Measurements from ENCODE around the gene ANKRD39. TPM values are rescaled to one million over a fixed set of nuclear protein-coding genes. Genes with fewer than 3 reads are reported as not detected.

Gene ANKRD39
- total and polyA plus RNA-seq, 9 of the 15 experiments (the other 6 are each of a cell fraction or from before 2014, with no cell fraction given) = 8.2 to 33.1 (median 23.8) TPM

- TF ChIP-seq UBTF (IDR thresholded peaks at IDR 0.05; ENCODE audit: borderline replicate concordance in 1 of 2, low read depth in 2 of 2, low read length in 2 of 2) (no peak), RBM17 (IDR thresholded peaks at IDR 0.05; ENCODE audit: borderline replicate concordance, low read depth, low read length) (no peak), ZNF77 (CRISPR knock-in tag; IDR thresholded peaks at IDR 0.05) (no peak), TBP (optimal IDR thresholded peaks at IDR 0.05; ENCODE audit: low read depth, low read length) (no peak), ZNF274 (IDR thresholded peaks at IDR 0.05; ENCODE audit: borderline replicate concordance, low read depth, low read length) (no peak), SAP30 (IDR thresholded peaks at IDR 0.05; ENCODE audit: borderline replicate concordance, insufficient read depth, low read depth, low read length, poor library complexity, severe bottlenecking) (no peak), SMARCA5 (IDR thresholded peaks at IDR 0.05) (no peak), GTF3C2 (IDR thresholded peaks at IDR 0.05; ENCODE audit: borderline replicate concordance, extremely low read depth, insufficient read length) (no peak), SREBF2 (CRISPR knock-in tag; IDR thresholded peaks at IDR 0.05) (no peak), SP1 (CRISPR knock-in tag; IDR thresholded peaks at IDR 0.05) (no peak; the same call in 1 of the 2 replicates), MEF2D (tag; conservative IDR thresholded peaks at IDR 0.05; ENCODE audit: low read depth) (no peak), POLR2A (conservative IDR thresholded peaks at IDR 0.05) (no peak), ZFP36 (IDR thresholded peaks at IDR 0.05; ENCODE audit: low read depth, low read length, partially characterized antibody) (no peak), NFYB (IDR thresholded peaks at IDR 0.05; ENCODE audit: extremely low read depth, insufficient read length) (no peak), TAF9B (IDR thresholded peaks at IDR 0.05; ENCODE audit: partially characterized antibody) (no peak), SMARCB1 (IDR thresholded peaks at IDR 0.05; ENCODE audit: insufficient read length, low read depth) (no peak), TGIF2 (CRISPR knock-in tag; IDR thresholded peaks at IDR 0.05) (no peak), HMGN3 (IDR thresholded peaks at IDR 0.05; ENCODE audit: borderline replicate concordance, extremely low read depth, insufficient read length, low read depth, low read length) (peak; percentile 19), RBBP5 (IDR thresholded peaks at IDR 0.05; ENCODE audit: borderline replicate concordance, insufficient read depth, low read length, poor library complexity, severe bottlenecking) (no peak)
- TF ChIP-seq, protein P1, sequence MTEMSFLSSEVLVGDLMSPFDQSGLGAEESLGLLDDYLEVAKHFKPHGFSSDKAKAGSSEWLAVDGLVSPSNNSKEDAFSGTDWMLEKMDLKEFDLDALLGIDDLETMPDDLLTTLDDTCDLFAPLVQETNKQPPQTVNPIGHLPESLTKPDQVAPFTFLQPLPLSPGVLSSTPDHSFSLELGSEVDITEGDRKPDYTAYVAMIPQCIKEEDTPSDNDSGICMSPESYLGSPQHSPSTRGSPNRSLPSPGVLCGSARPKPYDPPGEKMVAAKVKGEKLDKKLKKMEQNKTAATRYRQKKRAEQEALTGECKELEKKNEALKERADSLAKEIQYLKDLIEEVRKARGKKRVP (CRISPR knock-in tag; IDR thresholded peaks at IDR 0.05) = no peak
- TF ChIP-seq, protein P2, sequence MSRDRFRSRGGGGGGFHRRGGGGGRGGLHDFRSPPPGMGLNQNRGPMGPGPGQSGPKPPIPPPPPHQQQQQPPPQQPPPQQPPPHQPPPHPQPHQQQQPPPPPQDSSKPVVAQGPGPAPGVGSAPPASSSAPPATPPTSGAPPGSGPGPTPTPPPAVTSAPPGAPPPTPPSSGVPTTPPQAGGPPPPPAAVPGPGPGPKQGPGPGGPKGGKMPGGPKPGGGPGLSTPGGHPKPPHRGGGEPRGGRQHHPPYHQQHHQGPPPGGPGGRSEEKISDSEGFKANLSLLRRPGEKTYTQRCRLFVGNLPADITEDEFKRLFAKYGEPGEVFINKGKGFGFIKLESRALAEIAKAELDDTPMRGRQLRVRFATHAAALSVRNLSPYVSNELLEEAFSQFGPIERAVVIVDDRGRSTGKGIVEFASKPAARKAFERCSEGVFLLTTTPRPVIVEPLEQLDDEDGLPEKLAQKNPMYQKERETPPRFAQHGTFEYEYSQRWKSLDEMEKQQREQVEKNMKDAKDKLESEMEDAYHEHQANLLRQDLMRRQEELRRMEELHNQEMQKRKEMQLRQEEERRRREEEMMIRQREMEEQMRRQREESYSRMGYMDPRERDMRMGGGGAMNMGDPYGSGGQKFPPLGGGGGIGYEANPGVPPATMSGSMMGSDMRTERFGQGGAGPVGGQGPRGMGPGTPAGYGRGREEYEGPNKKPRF (IDR thresholded peaks at IDR 0.05; ENCODE audit: low read depth, low read length) = no peak
Measured at GRCh38 chr2:96878171-96878570, 20.4 kb upstream of the ANKRD39 start (continued).

Data from K562 (cell line).